ENCODE results near the gene PARD6B. TPM values are rescaled to one million over a fixed set of nuclear protein-coding genes. Genes with fewer than 3 reads are reported as not detected.
A peak's percentile ranks its signal among the peaks of the same experiment; 100 is the strongest.
"Not testable (repeated sequence)": the region's sequence is repeated elsewhere in the genome, so short reads cannot be mapped to it uniquely, and the experiment has no call there.

PARD6B gene
- 30.0 and 43.3 TPM in 2 replicates for total RNA-seq (2014; rRNA removed; shearing (Covaris generic))

GRCh38 chr20:50731055-50731929, at the start of gene PARD6B:
Gene PARD6B, plus strand, starts transcription at chr20:50731580. Its CDS starts 207 bp downstream, at chr20:50731787.
- DNase-seq (ENCODE audit: low spot score), result peak; percentile 99
- in situ Hi-C loops (cut with HindIII; ENCODE audit: low sequenced_read_pairs), result loop anchor here (5.0 kb wide), 1 partner anchor 56 kb away; no protein-coding TSS in a partner anchor

- in situ Hi-C loops (cut with HindIII; ENCODE audit: low sequenced_read_pairs), result no loop called here
- DNase-seq (ENCODE audit: low spot score), result no peak
Observed at GRCh38 chr20:50682065-50682464, 49.3 kb upstream of the PARD6B start.

GRCh38 chr20:50682947-50683530, 48.3 kb upstream of the PARD6B start:
- no peak for DNase-seq (ENCODE audit: low spot score)
- in situ Hi-C loops (cut with HindIII; ENCODE audit: low sequenced_read_pairs), result no loop called here

- in situ Hi-C loops (cut with HindIII; ENCODE audit: low sequenced_read_pairs), result no loop called here
- no peak for DNase-seq (ENCODE audit: low spot score)
Observed at GRCh38 chr20:50683570-50683969, 47.8 kb upstream of the PARD6B start.

GRCh38 chr20:50686821-50687220, 44.6 kb upstream of the PARD6B start:
- in situ Hi-C loops (cut with HindIII; ENCODE audit: low sequenced_read_pairs), result no loop called here
- no peak for DNase-seq (ENCODE audit: low spot score)

GRCh38 chr20:50688256-50688975, 43.0 kb upstream of the PARD6B start:
- no peak for DNase-seq (ENCODE audit: low spot score)
- in situ Hi-C loops (cut with HindIII; ENCODE audit: low sequenced_read_pairs), result no loop called here

- no peak for DNase-seq (ENCODE audit: low spot score)
- in situ Hi-C loops (cut with HindIII; ENCODE audit: low sequenced_read_pairs), result no loop called here
Observed at GRCh38 chr20:50689864-50690649, 41.3 kb upstream of the PARD6B start.

GRCh38 chr20:50690650-50691572, 40.5 kb upstream of the PARD6B start, which contains the start of gene RIPOR3:
Gene RIPOR3, minus strand, starts transcription at chr20:50691542. Its CDS starts 414 bp downstream, at chr20:50691128.
- DNase-seq (ENCODE audit: low spot score), result no peak
- in situ Hi-C loops (cut with HindIII; ENCODE audit: low sequenced_read_pairs), result no loop called here

GRCh38 chr20:50691573-50692551, 39.5 kb upstream of the PARD6B start:
- DNase-seq (ENCODE audit: low spot score), result no peak
- in situ Hi-C loops (cut with HindIII; ENCODE audit: low sequenced_read_pairs), result no loop called here

- DNase-seq (ENCODE audit: low spot score), result no peak
- in situ Hi-C loops (cut with HindIII; ENCODE audit: low sequenced_read_pairs), result no loop called here
Observed at GRCh38 chr20:50692552-50692933, 38.8 kb upstream of the PARD6B start.

- no peak for DNase-seq (ENCODE audit: low spot score)
- in situ Hi-C loops (cut with HindIII; ENCODE audit: low sequenced_read_pairs), result no loop called here
Observed at GRCh38 chr20:50693001-50693400, 38.4 kb upstream of the PARD6B start.

- in situ Hi-C loops (cut with HindIII; ENCODE audit: low sequenced_read_pairs), result loop anchor here (5.0 kb wide), 1 partner anchor 43 kb away; no protein-coding TSS in a partner anchor
- no peak for DNase-seq (ENCODE audit: low spot score)
Observed at GRCh38 chr20:50694379-50695134, 36.8 kb upstream of the PARD6B start.

GRCh38 chr20:50695135-50695872, 36.1 kb upstream of the PARD6B start:
- in situ Hi-C loops (cut with HindIII; ENCODE audit: low sequenced_read_pairs), result loop anchor here (5.0 kb wide), 1 partner anchor 42 kb away; no protein-coding TSS in a partner anchor
- no peak for DNase-seq (ENCODE audit: low spot score)

- not testable (repeated sequence) for DNase-seq (ENCODE audit: low spot score)
- in situ Hi-C loops (cut with HindIII; ENCODE audit: low sequenced_read_pairs), result loop anchor here (5.0 kb wide), 1 partner anchor 39 kb away; no protein-coding TSS in a partner anchor
Observed at GRCh38 chr20:50698255-50698654, 33.1 kb upstream of the PARD6B start.

GRCh38 chr20:50699688-50700087, 31.7 kb upstream of the PARD6B start:
- in situ Hi-C loops (cut with HindIII; ENCODE audit: low sequenced_read_pairs), result loop anchor here (5.0 kb wide), 1 partner anchor 38 kb away; no protein-coding TSS in a partner anchor
- no peak for DNase-seq (ENCODE audit: low spot score)
